Measurements from ENCODE around the gene TSEN54.

Gene TSEN54

DNA sequence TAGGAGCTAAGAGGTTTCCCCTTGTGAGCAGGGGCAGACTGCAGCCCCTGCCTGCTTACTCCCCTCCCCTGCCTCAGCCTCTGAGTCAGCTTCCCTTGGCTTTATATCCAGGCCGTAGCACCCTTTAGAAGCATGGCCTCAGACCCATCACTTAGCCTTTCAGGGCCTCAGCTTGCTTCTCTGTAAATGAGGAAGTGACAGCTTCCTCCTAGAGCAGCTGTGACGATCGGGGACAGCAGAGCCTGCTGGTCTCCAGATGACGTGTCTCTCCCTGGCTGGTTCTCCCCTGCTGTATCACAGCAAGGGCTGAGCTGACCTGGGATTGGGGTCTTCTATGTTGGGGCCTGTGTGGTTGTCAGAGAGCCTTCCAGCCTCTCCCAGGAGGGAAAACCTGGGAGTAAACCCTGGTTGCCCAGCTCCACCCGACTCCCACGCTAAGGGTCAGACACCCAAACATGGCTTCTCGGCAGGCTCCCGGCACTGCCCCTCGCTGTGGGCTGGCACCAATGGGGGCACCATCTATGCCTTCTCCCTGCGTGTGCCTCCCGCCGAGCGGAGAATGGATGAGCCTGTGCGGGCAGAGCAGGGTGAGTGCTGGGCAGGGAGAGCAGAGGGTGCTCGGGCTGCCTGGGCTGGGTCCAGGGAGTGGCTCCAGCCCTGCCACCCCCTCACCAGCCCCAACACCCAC lies 55.0 kb downstream of the TSEN54 start:
- Histone ChIP-seq H3K4me3 (ENCODE audit: low read length) (peak overlapping the region; percentile 52), H3K36me3 (replicated peaks; ENCODE audit: insufficient read depth, low read length) (no peaks in the 10 kb centered on the region), H4K20me1 (ENCODE audit: insufficient read depth, low read length) (no peaks in the 10 kb centered on the region), H3F3A (ENCODE audit: insufficient read depth, low read length) (0 out of 2 replicates have a peak, but pooled peaks cover 2% of the 10 kb centered on the region), H3K9me2 (replicated peaks; ENCODE audit: insufficient read depth, low read length) (no peaks in the 10 kb centered on the region), H3K9ac (ENCODE audit: low read length) (peak overlapping the region; percentile 89), H3K4me2 (ENCODE audit: low read depth, low read length) (peak overlapping the region; percentile 63; the same call in 1 of the 2 replicates), H3K27ac (ENCODE audit: low read length) (peak overlapping the region; percentile 62; the same call in 1 of the 2 replicates), H3K9me3 (replicated peaks; ENCODE audit: insufficient read depth, low read length) (no peaks in the 10 kb centered on the region), H3K79me2 (ENCODE audit: low read length) (no peaks in the 10 kb centered on the region), H3K27me3 (replicated peaks; ENCODE audit: insufficient read depth, low read length) (no peaks in the 10 kb centered on the region), H3K4me1 (ENCODE audit: low read length) (peaks cover 12% of the 10 kb centered on the region; the same call in 1 of the 2 replicates), H2AFZ (ENCODE audit: low read length) (peak overlapping the region; percentile 78)
- peak; percentile 52 for DNase-seq
- no peak for TF ChIP-seq EZH2phosphoT487 (IDR thresholded peaks at IDR 0.05; ENCODE audit: low read length)
- TF ChIP-seq, protein P1, sequence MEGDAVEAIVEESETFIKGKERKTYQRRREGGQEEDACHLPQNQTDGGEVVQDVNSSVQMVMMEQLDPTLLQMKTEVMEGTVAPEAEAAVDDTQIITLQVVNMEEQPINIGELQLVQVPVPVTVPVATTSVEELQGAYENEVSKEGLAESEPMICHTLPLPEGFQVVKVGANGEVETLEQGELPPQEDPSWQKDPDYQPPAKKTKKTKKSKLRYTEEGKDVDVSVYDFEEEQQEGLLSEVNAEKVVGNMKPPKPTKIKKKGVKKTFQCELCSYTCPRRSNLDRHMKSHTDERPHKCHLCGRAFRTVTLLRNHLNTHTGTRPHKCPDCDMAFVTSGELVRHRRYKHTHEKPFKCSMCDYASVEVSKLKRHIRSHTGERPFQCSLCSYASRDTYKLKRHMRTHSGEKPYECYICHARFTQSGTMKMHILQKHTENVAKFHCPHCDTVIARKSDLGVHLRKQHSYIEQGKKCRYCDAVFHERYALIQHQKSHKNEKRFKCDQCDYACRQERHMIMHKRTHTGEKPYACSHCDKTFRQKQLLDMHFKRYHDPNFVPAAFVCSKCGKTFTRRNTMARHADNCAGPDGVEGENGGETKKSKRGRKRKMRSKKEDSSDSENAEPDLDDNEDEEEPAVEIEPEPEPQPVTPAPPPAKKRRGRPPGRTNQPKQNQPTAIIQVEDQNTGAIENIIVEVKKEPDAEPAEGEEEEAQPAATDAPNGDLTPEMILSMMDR (IDR thresholded peaks at IDR 0.05; ENCODE audit: low read length), result no peak
- no peak for TF ChIP-seq EZH2 (optimal IDR thresholded peaks at IDR 0.05; ENCODE audit: low read depth, low read length)

DNA sequence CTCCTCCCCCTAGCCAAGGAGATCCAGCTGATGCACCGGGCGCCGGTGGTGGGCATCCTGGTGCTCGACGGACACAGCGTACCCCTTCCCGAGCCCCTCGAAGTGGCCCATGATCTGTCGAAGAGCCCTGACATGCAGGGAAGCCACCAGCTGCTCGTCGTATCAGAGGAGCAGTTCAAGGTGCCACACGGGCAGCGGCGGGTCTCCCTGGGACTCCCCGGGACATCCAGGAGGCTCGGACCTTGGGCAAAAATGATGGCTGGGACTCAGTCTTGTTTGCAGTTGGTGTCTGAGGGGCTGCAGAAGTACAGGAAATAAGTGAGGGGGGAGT lies 55.5 kb downstream of the TSEN54 start:
- no peak for DNase-seq
- Histone ChIP-seq H3K27ac (ENCODE audit: low read length) (peak overlapping the region; percentile 62; the same call in 1 of the 2 replicates), H3K4me2 (ENCODE audit: low read depth, low read length) (peak overlapping the region; percentile 63; the same call in 1 of the 2 replicates), H3K4me1 (ENCODE audit: low read length) (peaks cover 7% of the 10 kb centered on the region; the same call in 1 of the 2 replicates), H3K9me3 (replicated peaks; ENCODE audit: insufficient read depth, low read length) (no peaks in the 10 kb centered on the region), H3K36me3 (replicated peaks; ENCODE audit: insufficient read depth, low read length) (no peaks in the 10 kb centered on the region), H3K4me3 (ENCODE audit: low read length) (peak overlapping the region; percentile 52), H3K9me2 (replicated peaks; ENCODE audit: insufficient read depth, low read length) (no peaks in the 10 kb centered on the region), H3K9ac (ENCODE audit: low read length) (peak overlapping the region; percentile 89), H3K27me3 (replicated peaks; ENCODE audit: insufficient read depth, low read length) (no peaks in the 10 kb centered on the region), H3K79me2 (ENCODE audit: low read length) (no peaks in the 10 kb centered on the region), H4K20me1 (ENCODE audit: insufficient read depth, low read length) (no peaks in the 10 kb centered on the region), H3F3A (ENCODE audit: insufficient read depth, low read length) (0 out of 2 replicates have a peak, but pooled peaks cover 2% of the 10 kb centered on the region), H2AFZ (ENCODE audit: low read length) (no peak overlapping the region)
- TF ChIP-seq EZH2phosphoT487 (IDR thresholded peaks at IDR 0.05; ENCODE audit: low read length) (no peak), EZH2 (optimal IDR thresholded peaks at IDR 0.05; ENCODE audit: low read depth, low read length) (no peak)
- TF ChIP-seq, protein P1 (IDR thresholded peaks at IDR 0.05; ENCODE audit: low read length), result no peak

DNA sequence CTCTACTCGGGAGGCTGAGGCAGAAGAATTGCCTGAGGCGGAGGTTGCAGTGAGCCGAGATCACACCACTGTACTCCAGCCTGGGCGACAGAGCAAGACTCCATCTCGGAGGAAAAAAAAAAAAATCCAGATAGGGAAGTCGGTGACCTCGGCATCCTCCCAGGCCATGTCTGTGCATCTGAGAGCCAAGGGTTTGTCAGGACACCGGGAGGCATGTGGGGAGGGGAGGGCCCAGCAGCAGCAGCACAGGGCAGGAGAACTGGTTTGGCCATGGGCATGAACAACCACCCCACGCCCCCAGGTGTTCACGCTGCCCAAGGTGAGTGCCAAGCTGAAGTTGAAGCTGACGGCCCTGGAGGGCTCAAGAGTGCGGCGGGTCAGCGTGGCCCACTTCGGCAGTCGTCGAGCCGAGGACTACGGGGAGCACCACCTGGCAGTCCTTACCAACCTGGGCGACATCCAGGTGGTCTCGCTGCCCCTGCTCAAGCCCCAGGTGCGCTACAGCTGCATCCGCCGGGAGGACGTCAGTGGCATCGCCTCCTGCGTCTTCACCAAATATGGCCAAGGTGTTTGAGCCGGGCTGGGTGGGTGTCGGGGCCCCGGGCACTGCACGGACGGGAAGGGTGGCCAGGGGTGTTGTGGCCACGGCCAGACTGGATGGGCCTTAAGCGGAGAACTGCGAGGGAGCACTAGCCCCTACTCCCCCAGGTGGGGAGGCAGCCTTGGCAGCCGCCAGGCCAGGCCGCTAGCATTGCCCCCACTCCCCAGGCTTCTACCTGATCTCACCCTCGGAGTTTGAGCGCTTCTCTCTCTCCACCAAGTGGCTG lies 56.6 kb downstream of the TSEN54 start:
- no peaks in the 10 kb centered on the region for H3K27me3 ChIP-seq (replicated peaks; ENCODE audit: insufficient read depth, low read length)
- H3K4me1 ChIP-seq (ENCODE audit: low read length), result peaks cover 5% of the 10 kb centered on the region; the same call in 1 of the 2 replicates
- H3K9me3 ChIP-seq (replicated peaks; ENCODE audit: insufficient read depth, low read length), result no peaks in the 10 kb centered on the region
- no peak overlapping the region for H3K9ac ChIP-seq (ENCODE audit: low read length)
- no peak overlapping the region for H3K4me2 ChIP-seq (ENCODE audit: low read depth, low read length)
- H3F3A ChIP-seq (ENCODE audit: insufficient read depth, low read length), result no peaks in the 10 kb centered on the region
- no peak overlapping the region for H3K4me3 ChIP-seq (ENCODE audit: low read length)
- H3K79me2 ChIP-seq (ENCODE audit: low read length), result no peaks in the 10 kb centered on the region
- H4K20me1 ChIP-seq (ENCODE audit: insufficient read depth, low read length), result no peaks in the 10 kb centered on the region
- no peak for DNase-seq
- no peaks in the 10 kb centered on the region for H3K9me2 ChIP-seq (replicated peaks; ENCODE audit: insufficient read depth, low read length)
- no peak overlapping the region for H2AFZ ChIP-seq (ENCODE audit: low read length)
- TF ChIP-seq, protein P1 (IDR thresholded peaks at IDR 0.05; ENCODE audit: low read length), result no peak
- no peak for TF ChIP-seq EZH2 (optimal IDR thresholded peaks at IDR 0.05; ENCODE audit: low read depth, low read length)
- no peak for TF ChIP-seq EZH2phosphoT487 (IDR thresholded peaks at IDR 0.05; ENCODE audit: low read length)
- no peaks in the 10 kb centered on the region for H3K36me3 ChIP-seq (replicated peaks; ENCODE audit: insufficient read depth, low read length)
- H3K27ac ChIP-seq (ENCODE audit: low read length), result no peak overlapping the region

All from MM.1S (cell line).